Naive B cell (primary cell): ENCODE measurements around the gene NCBP2L. TPM values are rescaled to one million over a fixed set of nuclear protein-coding genes. Genes with fewer than 3 reads are reported as not detected.
"Not testable (repeated sequence)": the region's sequence is repeated elsewhere in the genome, so short reads cannot be mapped to it uniquely, and the experiment has no call there.

Experiments used
- ATAC-seq, 2 donors: fragments of 150-1000 bp; cut with Tn5 transposase; 2 replicates each; pipeline ENCODE4 v1.10.0; 2021; ENCODE audit warnings: low read depth in 2 of 2, mild to moderate bottlenecking in 2 of 2, moderate library complexity in 2 of 2
- DNase-seq: peaks from one replicate; pipeline ENCODE4 v3.0.0; 2022
- H3K27ac Mint-ChIP-seq, 6 donors: one replicate each; pipeline ENCODE4 v1.8.0; 2020 to 2022; ENCODE audit warnings: mild to moderate bottlenecking in 6 of 6, mixed read lengths in 6 of 6, moderate library complexity in 5 of 6, inconsistent platforms in 2 of 6
- H3K27me3 Mint-ChIP-seq, 3 donors: one replicate each; pipeline ENCODE4 v1.8.0; 2021 to 2022; ENCODE audit warnings: mixed read lengths in 3 of 3, mild to moderate bottlenecking in 1 of 3
- H3K36me3 Mint-ChIP-seq, 2 donors: one replicate each; pipeline ENCODE4 v1.8.0; 2020 to 2022; ENCODE audit warnings: mixed read lengths in 2 of 2, inconsistent platforms in 1 of 2, mild to moderate bottlenecking in 1 of 2
- H3K4me1 Mint-ChIP-seq, 3 donors: one replicate each; pipeline ENCODE4 v1.8.0; 2020 to 2022; ENCODE audit warnings: mixed read lengths in 3 of 3, inconsistent platforms in 1 of 3, mild to moderate bottlenecking in 1 of 3, moderate library complexity in 1 of 3
- H3K4me3 Mint-ChIP-seq, 8 donors: one replicate each; pipeline ENCODE4 v1.8.0; 2020 to 2022; ENCODE audit warnings: mild to moderate bottlenecking in 8 of 8, mixed read lengths in 8 of 8, moderate library complexity in 8 of 8, inconsistent platforms in 2 of 8
- H3K9me3 Mint-ChIP-seq, 7 donors: one replicate each; pipeline ENCODE4 v1.8.0; 2020 to 2022; ENCODE audit warnings: mixed read lengths in 7 of 7, mild to moderate bottlenecking in 5 of 7, inconsistent platforms in 2 of 7, moderate library complexity in 1 of 7
- polyA plus RNA-seq, 6 donors: library from polyadenylated mRNA; unstranded; fragments of 300-500 nt; fragmentation: Illumina TruSeq; gene quantifications; one replicate each; pipeline ENCODE4 v1.2.3, GENCODE V29; 2021; ENCODE audit warnings: low read depth in 6 of 6

NCBP2L gene
- polyA plus RNA-seq, 6 donors from 2014 or later: 0.15 TPM; not detected in 5

DNA sequence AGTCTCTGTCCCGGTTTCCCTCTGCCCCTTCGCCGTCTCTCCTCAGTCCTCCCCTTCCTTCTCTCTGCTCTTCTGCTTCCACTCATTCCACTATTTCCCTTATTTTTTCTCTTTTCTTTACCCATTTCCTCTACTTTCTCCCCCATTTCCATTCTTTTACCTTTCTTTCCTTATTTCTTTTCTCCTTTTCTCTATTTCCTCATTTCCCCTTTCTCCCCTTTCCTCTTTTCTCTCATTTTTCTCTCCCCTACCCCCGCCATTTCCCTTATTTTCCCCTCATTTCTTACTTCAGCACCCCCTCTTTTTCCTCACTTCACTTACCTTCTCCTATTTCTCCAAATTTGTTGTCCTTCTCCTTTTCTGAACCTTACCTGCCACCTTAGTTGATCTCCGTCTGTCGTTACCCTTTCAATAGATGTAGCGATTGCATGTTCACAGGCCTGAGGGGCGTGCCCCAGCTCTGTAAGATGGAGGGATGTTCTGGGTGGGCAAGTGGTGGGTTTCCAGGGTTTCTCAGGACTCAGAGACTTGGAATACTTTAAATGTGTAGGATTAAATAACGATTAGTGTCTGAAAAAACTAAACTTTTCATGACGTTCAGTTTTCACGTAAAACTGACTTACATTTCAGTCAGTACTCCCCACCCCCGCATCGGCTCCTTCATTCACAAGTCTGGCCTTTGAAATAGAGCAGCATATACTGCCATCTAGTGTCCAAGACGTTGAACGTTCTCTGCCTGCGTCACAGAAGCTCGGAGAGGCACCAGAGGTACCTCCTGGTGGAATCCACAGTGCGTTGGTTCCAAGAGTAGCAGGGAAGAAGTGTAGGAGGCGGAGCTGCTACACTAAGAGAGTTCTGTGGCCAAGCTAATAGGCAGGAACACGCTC lies 641 bp upstream of the NCBP2L start:
- DNase-seq: peak; percentile 75
- H3K4me1 Mint-ChIP-seq: peaks cover 13 to 20% (median 15%) of the 10 kb centered on the region in 3 donors
- peaks cover 0 to 15% (median 0%) of the 10 kb centered on the region in 3 donors for H3K27me3 Mint-ChIP-seq
- H3K4me3 Mint-ChIP-seq: peak overlapping the region; percentile 79 to 97 (median 92)
- H3K36me3 Mint-ChIP-seq: no peaks in the 10 kb centered on the region
- peaks cover 0 to 2% (median 0%) of the 10 kb centered on the region in 7 donors for H3K9me3 Mint-ChIP-seq
- peak; percentile 64 to 73 for ATAC-seq
- peak overlapping the region; percentile 29 to 95 (median 77) for H3K27ac Mint-ChIP-seq

GRCh38 chrX:107780525-107780924 lies 3.0 kb downstream of the NCBP2L start:
- Mint-ChIP-seq H3K4me3 (no peak overlapping the region), H3K4me1 (peaks cover 10 to 15% (median 13%) of the 10 kb centered on the region in 3 donors), H3K27me3 (peaks cover 0 to 15% (median 5%) of the 10 kb centered on the region in 3 donors), H3K27ac (no peak overlapping the region), H3K9me3 (peaks cover 0 to 2% (median 0%) of the 10 kb centered on the region in 7 donors), H3K36me3 (no peaks in the 10 kb centered on the region)
- no peak for ATAC-seq
- DNase-seq: no peak

DNA sequence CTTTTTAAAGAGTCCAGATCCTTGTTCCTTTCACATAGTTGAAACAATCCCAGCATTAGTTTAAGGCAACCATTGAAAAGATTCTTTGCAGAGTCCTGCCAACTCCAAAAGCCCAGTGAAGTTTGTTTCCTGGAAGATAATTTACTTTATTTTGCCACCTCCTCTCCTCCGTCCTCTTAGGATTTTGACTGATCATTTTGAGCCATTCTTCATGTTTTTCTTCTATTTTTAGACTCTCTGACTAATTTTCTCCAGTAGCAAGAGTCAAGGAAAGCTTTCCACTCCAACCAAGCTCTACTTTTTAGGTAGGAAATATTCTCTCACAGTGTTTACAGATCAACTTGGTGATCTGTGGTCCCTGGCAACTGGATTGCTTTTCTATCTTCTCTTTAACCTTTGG lies 10.3 kb downstream of the NCBP2L start:
- H3K4me3 Mint-ChIP-seq: no peak overlapping the region
- H3K4me1 Mint-ChIP-seq: no peaks in the 10 kb centered on the region
- DNase-seq (no peak), ATAC-seq (no peak)
- peaks cover 6 to 11% (median 8%) of the 10 kb centered on the region in 3 donors for H3K27me3 Mint-ChIP-seq
- H3K36me3 Mint-ChIP-seq: no peaks in the 10 kb centered on the region
- no peaks in the 10 kb centered on the region for H3K9me3 Mint-ChIP-seq
- H3K27ac Mint-ChIP-seq: no peak overlapping the region

GRCh38 chrX:107804427-107804826 lies 26.9 kb downstream of the NCBP2L start:
- no peak for ATAC-seq
- H3K4me1 Mint-ChIP-seq: no peaks in the 10 kb centered on the region
- H3K4me3 Mint-ChIP-seq: no peak overlapping the region
- no peak overlapping the region for H3K27ac Mint-ChIP-seq
- no peak for DNase-seq
- H3K36me3 Mint-ChIP-seq: peaks cover 0 to 7% of the 10 kb centered on the region in 2 donors
- H3K27me3 Mint-ChIP-seq: peaks cover 5 to 20% (median 12%) of the 10 kb centered on the region in 3 donors
- H3K9me3 Mint-ChIP-seq: peaks cover 0 to 24% (median 11%) of the 10 kb centered on the region in 7 donors

- no peak overlapping the region for H3K27ac Mint-ChIP-seq
- no peak overlapping the region for H3K4me3 Mint-ChIP-seq
- H3K9me3 Mint-ChIP-seq: peaks cover 0 to 24% (median 11%) of the 10 kb centered on the region in 7 donors
- H3K27me3 Mint-ChIP-seq: peaks cover 5 to 20% (median 7%) of the 10 kb centered on the region in 3 donors
- H3K4me1 Mint-ChIP-seq: no peaks in the 10 kb centered on the region
- peaks cover 0 to 7% of the 10 kb centered on the region in 2 donors for H3K36me3 Mint-ChIP-seq
- DNase-seq (no peak), ATAC-seq (no peak)
Measured at GRCh38 chrX:107805179-107805578, 27.6 kb downstream of the NCBP2L start.

GRCh38 chrX:107810053-107810452 lies 32.5 kb downstream of the NCBP2L start:
- ATAC-seq, H3K9me3 Mint-ChIP-seq, H3K4me3 Mint-ChIP-seq, H3K27ac Mint-ChIP-seq, H3K4me1 Mint-ChIP-seq, H3K36me3 Mint-ChIP-seq, DNase-seq: not testable (repeated sequence)
- H3K27me3 Mint-ChIP-seq: peaks cover 17 to 39% (median 33%) of the 10 kb centered on the region in 3 donors

GRCh38 chrX:107818900-107819521 lies 41.5 kb downstream of the NCBP2L start:
- ATAC-seq (no peak), DNase-seq (no peak)
- H3K9me3 Mint-ChIP-seq: peaks cover 1 to 13% (median 4%) of the 10 kb centered on the region in 7 donors
- H3K27me3 Mint-ChIP-seq: peaks cover 7 to 9% (median 8%) of the 10 kb centered on the region in 3 donors
- no peak overlapping the region for H3K27ac Mint-ChIP-seq
- no peaks in the 10 kb centered on the region for H3K36me3 Mint-ChIP-seq
- no peaks in the 10 kb centered on the region for H3K4me1 Mint-ChIP-seq
- no peak overlapping the region for H3K4me3 Mint-ChIP-seq

DNA sequence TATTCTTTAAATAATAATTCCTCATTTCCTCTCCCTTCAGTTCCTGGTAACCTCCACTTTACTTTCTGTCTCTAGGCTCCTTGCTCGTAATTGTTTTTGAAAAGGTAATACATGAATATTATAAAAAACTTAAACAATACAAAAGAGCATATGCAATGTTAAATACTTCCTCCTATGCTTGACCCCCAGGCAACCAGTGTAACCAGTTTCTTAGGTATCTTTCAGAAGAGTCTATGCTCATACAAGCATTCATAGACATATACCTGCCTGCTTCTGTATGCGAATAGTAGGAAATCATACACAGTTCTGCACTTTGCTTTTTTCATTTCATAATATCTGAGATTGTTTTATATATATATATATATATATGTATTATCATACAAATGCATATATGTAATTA lies 45.5 kb downstream of the NCBP2L start:
- peaks cover 4 to 13% (median 7%) of the 10 kb centered on the region in 7 donors for H3K9me3 Mint-ChIP-seq
- H3K36me3 Mint-ChIP-seq: no peaks in the 10 kb centered on the region
- H3K27ac Mint-ChIP-seq: no peak overlapping the region
- H3K4me3 Mint-ChIP-seq: no peak overlapping the region
- DNase-seq: no peak
- H3K4me1 Mint-ChIP-seq: peaks cover 9 to 10% (median 10%) of the 10 kb centered on the region in 3 donors
- ATAC-seq: no peak
- H3K27me3 Mint-ChIP-seq: peaks cover 21 to 37% (median 36%) of the 10 kb centered on the region in 3 donors

GRCh38 chrX:107823456-107823855 lies 45.9 kb downstream of the NCBP2L start:
- H3K27me3 Mint-ChIP-seq: peaks cover 21 to 40% (median 40%) of the 10 kb centered on the region in 3 donors

GRCh38 chrX:107825698-107826237 lies 48.2 kb downstream of the NCBP2L start, which contains the start of gene MID2:
Gene MID2 (plus strand): TSS chrX:107825866. CDS start chrX:107826427, 561 bp downstream.
- H3K36me3 Mint-ChIP-seq: no peaks in the 10 kb centered on the region
- DNase-seq: peak; percentile 6
- H3K9me3 Mint-ChIP-seq: peaks cover 0 to 6% (median 0%) of the 10 kb centered on the region in 7 donors
- H3K4me3 Mint-ChIP-seq: peak within 1 kb of the TSS; percentile 60 to 84 (median 78)
- H3K27ac Mint-ChIP-seq: peak within 1 kb of the TSS in 3 of 6 donors; percentile 19 to 89 (median 57)
- peaks cover 9 to 10% (median 10%) of the 10 kb centered on the region in 3 donors for H3K4me1 Mint-ChIP-seq
- H3K27me3 Mint-ChIP-seq: peaks cover 23 to 48% (median 47%) of the 10 kb centered on the region in 3 donors
- ATAC-seq: peak; percentile 53 to 56

More at GRCh38 chrX:107823456-107823855, 45.9 kb downstream of the NCBP2L start:
- no peak for ATAC-seq
- Mint-ChIP-seq H3K27ac (no peak overlapping the region), H3K9me3 (peaks cover 4 to 13% (median 8%) of the 10 kb centered on the region in 7 donors), H3K4me3 (no peak overlapping the region), H3K36me3 (no peaks in the 10 kb centered on the region), H3K4me1 (peaks cover 9 to 10% (median 10%) of the 10 kb centered on the region in 3 donors)
- DNase-seq: no peak

- H3K4me1 Mint-ChIP-seq: peaks cover 9 to 10% (median 10%) of the 10 kb centered on the region in 3 donors
- H3K36me3 Mint-ChIP-seq: no peaks in the 10 kb centered on the region
- H3K27ac Mint-ChIP-seq: peak overlapping the region in 2 of 6 donors; percentile 65 to 69
- H3K9me3 Mint-ChIP-seq: peaks cover 0 to 6% (median 0%) of the 10 kb centered on the region in 7 donors
- DNase-seq: peak; percentile 3
- peak; percentile 70 to 75 for ATAC-seq
- H3K27me3 Mint-ChIP-seq: peaks cover 23 to 48% (median 47%) of the 10 kb centered on the region in 3 donors
- peak overlapping the region; percentile 65 to 84 (median 76) for H3K4me3 Mint-ChIP-seq
Measured at GRCh38 chrX:107826238-107827029, 48.9 kb downstream of the NCBP2L start.

DNA sequence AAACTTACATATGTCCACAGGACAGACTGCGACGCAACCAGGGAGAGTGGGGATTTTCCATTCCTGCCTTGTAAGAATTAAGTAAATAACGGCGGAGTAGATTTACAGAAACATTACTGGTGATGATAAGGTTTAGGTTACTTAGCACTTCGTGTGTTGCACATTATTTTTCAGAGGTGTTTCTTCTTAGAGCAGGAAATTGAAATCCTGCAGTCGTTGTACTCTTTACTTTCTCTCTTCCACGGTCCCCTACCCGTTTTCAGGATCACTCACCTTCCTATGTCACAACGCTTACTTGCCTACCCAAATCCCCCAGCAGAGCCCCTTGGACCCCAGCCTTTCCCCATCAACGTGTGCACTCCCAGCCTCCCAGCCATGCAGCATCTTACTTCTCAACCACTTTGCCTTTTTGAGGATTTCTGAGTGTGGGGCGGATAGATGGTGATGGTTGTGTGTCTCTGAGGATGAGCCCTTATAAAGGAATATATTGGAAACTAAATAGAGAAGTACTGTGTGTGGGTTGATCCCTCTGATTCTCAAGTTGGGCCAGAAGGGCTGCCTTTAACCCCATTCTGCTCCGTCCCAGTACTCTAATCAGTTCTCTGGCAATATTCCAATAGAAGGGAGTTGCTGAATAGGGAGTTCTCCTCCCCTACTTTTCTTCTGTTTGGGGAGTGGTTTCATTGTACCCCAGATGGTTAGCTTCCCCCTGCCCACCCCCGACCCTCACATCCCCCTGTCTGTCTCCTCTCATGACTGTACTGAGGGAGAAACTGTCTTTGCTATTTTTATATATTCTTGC lies 49.7 kb downstream of the NCBP2L start:
- no peak for ATAC-seq
- Mint-ChIP-seq H3K36me3 (no peaks in the 10 kb centered on the region), H3K27me3 (peaks cover 25 to 48% (median 47%) of the 10 kb centered on the region in 3 donors), H3K4me3 (peak overlapping the region; percentile 44 to 84 (median 74)), H3K9me3 (peaks cover 0 to 6% (median 0%) of the 10 kb centered on the region in 7 donors), H3K27ac (peak overlapping the region in 3 of 6 donors; percentile 52 to 69 (median 65)), H3K4me1 (peaks cover 9 to 10% (median 10%) of the 10 kb centered on the region in 3 donors)
- DNase-seq: no peak
